Measurements from ENCODE around the gene MMP11.
A peak's percentile ranks its signal among the peaks of the same experiment; 100 is the strongest.

The MMP11 gene

DNA sequence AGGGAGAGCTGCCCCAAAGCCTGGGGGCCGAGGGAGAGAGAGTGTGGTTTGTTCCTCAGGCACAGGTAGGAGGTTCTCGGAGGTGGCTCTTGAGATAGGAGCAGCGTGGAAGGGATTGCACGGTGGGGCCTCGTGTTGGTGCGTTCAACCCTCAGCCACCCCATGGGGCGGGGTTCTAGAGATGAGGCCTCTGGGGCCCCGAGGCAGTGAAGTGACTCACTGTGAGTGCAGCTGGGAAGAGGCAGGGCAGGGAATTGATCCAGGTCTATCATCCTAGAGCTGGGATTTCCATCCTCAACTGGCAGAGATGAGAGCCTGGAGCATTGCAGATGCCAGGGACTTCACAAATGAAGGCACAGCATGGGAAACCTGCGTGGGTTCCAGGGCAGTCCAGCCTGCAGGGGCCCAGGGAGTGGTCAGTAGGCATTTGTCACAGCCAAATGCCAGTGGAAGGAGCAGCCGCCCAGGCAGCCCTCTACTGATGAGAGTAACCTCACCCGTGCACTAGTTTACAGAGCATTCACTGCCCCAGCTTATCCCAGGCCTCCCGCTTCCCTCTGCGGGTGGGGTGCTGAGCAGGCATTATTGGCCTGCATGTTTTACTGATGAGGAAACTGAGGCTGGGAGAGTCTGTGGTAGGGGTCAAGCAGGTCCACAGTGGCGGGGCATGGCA is 9.0 kb downstream of the MMP11 start:
- no peak for DNase-seq

- DNase-seq: no peak
Observed at GRCh38 chr22:23782252-23782651, 9.6 kb downstream of the MMP11 start.

GRCh38 chr22:23782703-23783102 is 10.1 kb downstream of the MMP11 start:
- no peak for DNase-seq

- no peak for DNase-seq
Observed at GRCh38 chr22:23783265-23784150, 10.9 kb downstream of the MMP11 start.

DNA sequence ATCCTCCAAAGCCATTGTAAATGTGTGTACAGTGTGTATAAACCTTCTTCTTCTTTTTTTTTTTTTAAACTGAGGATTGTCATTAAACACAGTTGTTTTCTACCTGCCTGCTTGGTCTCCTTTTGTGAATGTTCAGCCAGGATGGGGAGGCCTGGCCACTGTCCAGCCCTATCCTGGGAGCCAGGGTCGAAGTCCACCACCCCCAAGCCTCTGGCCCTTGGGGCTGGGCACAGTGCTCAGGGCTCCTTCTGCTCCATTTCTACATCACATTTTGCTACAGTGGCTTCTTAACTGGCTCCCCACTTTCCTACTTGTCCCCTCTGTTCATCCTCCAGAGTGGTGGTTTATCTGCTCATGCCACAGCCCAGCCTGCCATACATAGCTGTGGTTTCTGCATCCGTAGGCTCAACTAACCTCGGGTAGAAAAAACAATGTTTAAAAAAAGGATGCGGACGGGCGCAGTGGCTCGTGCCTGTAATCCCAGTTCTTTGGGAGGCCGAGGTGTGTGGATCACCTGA is 11.6 kb downstream of the MMP11 start:
- DNase-seq: no peak

GRCh38 chr22:23786261-23786710 is 13.6 kb downstream of the MMP11 start:
- DNase-seq: no peak

DNA sequence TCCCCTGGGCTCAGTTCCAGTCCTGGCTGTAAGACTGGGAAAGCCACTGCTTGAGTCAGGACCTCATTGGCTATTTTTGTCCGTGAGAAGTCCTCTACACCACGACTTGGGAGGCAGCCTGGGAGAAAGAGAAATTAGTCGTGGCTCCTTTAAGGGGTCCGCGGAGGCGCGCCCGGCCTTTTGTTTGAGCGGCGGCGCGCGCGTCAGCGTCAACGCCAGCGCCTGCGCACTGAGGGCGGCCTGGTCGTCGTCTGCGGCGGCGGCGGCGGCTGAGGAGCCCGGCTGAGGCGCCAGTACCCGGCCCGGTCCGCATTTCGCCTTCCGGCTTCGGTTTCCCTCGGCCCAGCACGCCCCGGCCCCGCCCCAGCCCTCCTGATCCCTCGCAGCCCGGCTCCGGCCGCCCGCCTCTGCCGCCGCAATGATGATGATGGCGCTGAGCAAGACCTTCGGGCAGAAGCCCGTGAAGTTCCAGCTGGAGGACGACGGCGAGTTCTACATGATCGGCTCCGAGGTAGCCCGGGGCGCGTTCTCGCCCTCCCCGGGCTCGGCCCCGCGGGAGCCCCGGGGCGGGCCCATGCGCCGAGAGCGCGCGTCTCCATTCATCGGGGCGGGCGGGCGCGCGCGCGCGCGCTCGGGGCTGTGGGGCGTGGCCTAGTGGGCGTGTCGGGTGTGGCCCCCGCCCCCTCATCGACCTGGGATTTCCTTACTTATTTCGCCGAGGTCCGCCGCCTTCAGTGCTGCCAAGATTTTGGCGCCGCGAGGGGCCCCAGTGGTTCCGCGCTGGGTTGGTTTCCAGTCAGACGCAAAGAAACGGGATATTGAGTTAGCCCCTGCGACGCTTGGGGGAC is 14.3 kb downstream of the MMP11 start, which contains the start of gene SMARCB1:
Gene SMARCB1, plus strand, starts transcription at position 215 of the 848 bp plus-strand sequence. Its CDS starts 204 bp downstream, at position 419.
- peak; percentile 30 to 92 for DNase-seq

DNA sequence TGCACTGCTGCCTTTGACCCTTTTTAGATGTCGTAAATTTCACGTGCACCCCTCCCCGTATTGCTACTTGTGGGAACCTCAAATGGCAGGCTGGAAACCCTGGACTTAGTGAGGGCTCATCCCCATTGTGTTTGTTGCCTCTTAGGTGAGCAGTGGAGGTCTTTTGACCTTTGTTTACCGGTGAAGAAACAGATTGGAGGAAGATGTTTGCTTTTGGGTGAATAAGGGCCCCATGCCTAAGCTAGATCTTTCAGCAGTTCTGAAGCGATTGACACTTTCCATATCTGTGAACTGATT is 14.9 kb downstream of the MMP11 start:
- peak in 1 of 2 experiments; percentile 27 for DNase-seq

GRCh38 chr22:23787910-23788309 is 15.3 kb downstream of the MMP11 start:
- DNase-seq: no peak

- DNase-seq: no peak
Observed at GRCh38 chr22:23789121-23789520, 16.5 kb downstream of the MMP11 start.

GRCh38 chr22:23789638-23790037 is 17.0 kb downstream of the MMP11 start:
- no peak for DNase-seq

DNA sequence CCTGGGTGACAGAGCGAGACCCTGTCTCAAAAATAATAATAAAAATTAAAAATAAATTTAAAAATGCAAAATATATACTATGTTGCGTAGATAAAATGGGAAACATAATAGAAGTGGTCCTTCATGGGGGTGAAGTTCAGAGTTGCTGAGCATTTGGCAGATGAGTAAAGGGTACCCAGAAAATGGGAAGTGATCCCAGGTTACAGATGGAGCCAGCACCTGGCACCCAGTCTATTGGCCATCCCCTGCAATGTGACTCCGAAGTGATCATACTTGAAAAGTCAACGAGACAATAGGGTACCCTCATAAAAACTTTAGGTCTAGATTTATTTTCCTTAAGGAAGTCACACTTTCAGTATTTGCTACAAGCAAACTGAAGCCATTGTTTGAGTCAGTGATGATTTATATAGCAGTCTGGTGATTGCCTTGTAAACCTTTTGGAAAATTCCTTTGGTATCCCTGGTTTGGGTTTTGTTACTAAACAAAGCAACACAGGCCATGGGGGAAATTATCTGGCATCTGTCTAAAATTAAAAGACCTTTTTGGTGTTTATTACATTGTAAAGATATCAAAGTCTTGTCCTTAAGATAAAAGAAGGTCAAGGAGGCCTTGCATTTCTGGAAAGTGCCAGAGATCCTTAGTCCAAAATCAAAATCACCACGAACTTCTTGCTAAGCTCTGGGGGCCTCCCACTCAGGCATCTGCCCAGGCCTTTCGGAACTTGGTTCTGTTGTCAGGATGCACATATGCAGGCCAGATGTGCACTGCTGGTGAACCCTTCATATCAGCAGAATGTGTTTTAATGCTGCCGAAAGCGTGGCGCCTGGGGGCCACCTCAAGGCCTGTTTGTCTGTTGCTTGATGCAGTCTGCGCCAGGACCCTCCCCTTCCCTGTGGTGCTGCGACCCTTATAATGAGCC is 18.4 kb downstream of the MMP11 start:
- no peak for DNase-seq

DNA sequence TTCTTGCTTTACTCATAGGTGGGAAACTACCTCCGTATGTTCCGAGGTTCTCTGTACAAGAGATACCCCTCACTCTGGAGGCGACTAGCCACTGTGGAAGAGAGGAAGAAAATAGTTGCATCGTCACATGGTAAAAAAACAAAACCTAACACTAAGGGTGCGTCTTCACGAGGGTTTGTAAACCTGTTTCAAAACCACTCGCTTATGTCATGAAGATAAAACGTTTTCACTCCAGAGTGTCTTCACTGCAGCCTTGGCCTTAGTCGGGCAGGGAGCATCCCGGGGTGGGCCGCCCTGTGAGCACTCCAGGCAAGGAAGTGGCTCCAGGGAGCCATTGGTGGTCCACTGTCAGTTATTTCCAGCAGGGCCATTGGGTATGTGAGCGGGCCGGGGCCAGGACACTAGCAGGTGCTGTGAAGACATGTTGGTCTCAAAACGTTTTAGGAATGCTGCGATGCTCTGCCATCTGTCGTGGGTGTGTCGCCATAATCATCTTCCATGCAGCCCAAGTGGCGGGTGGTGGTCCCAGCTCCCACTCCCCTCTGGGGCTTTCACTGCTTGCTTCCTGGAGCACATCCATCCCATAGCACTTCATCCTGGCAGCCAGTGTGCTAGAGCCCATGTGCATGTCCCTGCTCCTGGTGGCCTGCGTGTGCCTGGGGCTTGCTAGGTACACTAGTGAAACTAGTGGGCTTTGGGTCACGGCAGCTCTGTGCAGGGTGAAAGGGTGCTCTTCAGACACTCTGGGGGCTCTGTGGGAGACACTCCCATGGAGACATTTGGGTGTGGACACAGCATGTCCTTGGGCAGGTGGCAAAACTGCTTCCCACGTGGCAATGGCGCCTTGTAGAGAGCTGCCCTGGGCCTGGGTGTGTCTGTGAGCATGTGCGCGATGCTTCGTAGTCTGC is 19.3 kb downstream of the MMP11 start:
- DNase-seq: no peak

DNA sequence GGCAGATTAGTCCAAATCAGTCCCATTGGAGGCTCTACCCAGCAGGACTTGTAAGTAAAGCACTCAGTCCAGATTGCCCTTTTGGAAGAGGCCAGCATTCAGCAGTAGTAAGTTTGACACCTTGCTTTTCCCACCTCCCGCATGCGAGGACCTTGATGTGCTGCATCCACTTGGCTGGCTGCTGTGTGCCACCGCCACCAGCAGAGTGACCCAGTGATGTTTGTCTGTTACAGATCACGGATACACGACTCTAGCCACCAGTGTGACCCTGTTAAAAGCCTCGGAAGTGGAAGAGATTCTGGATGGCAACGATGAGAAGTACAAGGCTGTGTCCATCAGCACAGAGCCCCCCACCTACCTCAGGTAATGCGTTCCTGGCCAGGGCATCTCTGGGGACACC is 20.7 kb downstream of the MMP11 start:
- no peak for DNase-seq

- DNase-seq: no peak
Observed at GRCh38 chr22:23796461-23796860, 23.8 kb downstream of the MMP11 start.

GRCh38 chr22:23800297-23801237 is 27.9 kb downstream of the MMP11 start:
- DNase-seq: no peak

- DNase-seq: no peak
Observed at GRCh38 chr22:23801238-23801821, 28.7 kb downstream of the MMP11 start.

DNA sequence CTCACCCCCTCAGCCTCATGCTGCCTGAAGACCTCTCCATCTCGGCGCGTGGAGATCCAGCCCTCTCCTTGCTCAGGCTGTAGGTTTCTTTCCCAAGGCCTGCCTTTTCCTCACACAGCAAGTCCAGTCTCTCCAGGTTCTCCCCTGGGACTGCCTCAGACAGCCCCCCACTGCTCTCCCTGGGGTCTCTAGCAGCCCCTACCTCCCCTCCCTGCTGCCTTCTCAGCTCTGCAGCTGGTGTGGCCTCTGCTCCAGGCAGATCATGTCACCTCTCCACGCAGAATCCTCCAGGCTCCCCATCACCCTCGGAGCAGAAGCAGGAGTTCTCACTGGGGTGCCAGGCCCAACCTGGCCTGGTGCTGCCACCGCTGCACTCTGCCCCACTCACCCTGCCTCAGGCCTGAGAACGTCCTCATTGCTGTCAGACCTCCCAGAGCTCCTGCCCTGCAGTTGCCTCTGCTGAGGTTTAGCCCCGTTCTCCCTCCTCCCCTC is 29.3 kb downstream of the MMP11 start:
- DNase-seq: no peak
